HG03575 (cell line): Measurements from ENCODE around the gene NACC1.

ENCODE experiments used
- ATAC-seq: cut with Tn5 transposase; IDR thresholded peaks from one replicate; pipeline ENCODE4 v1.9.1; 2021; ENCODE audit not compliant: unreplicated experiment, insufficient number of reproducible peaks, low FRiP score; ENCODE audit errors: extremely low read depth

NACC1 gene

GRCh38 chr19:13098277-13099072 is 19.6 kb upstream of the NACC1 start:
- ATAC-seq = no peak

- no peak for ATAC-seq
Measured at GRCh38 chr19:13099073-13099999, 18.7 kb upstream of the NACC1 start.

DNA sequence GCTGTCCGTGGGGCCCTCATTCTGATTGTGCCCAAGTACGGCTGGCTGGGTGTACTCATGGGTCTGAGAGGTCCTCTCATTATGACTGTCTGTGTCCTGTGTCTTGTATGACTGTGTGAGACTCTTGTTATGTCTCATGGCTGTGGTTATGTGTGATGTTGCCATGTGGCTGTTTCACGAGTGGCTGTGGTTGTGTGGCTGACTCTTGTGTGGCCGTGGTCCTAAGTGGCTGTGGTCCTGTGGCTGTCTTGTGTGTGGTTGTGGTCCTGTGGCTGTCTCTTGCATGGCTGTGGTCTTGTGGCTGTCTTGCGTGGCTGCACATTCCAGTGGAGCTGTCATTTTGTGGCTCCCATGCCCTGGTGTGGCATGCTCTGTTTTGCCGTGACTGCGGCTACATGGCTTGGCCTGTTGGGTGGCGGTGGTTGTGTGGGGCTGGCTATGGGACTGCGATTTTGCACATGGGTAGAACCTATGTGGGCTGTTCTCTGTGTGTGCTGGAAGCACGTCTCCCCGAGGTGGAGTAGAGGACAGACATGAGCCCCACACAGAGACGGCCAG is 18.0 kb upstream of the NACC1 start:
- ATAC-seq = no peak

- ATAC-seq = no peak
Measured at GRCh38 chr19:13100841-13101589, 17.0 kb upstream of the NACC1 start.

- no peak for ATAC-seq
Measured at GRCh38 chr19:13101590-13102415, 16.3 kb upstream of the NACC1 start.

DNA sequence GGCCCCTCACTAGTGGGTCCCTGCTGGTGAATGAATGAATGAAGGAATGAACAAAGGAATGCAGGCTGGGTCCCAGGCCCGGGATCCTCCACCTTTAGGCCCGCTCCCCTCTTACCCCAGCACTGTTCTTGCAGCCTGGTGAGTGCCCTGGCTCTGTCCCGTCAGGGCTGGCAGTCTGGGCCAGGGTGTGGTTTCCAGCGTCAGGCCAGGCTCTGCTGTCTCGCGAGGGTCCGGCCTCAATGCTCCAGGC is 15.7 kb upstream of the NACC1 start:
- ATAC-seq = no peak

DNA sequence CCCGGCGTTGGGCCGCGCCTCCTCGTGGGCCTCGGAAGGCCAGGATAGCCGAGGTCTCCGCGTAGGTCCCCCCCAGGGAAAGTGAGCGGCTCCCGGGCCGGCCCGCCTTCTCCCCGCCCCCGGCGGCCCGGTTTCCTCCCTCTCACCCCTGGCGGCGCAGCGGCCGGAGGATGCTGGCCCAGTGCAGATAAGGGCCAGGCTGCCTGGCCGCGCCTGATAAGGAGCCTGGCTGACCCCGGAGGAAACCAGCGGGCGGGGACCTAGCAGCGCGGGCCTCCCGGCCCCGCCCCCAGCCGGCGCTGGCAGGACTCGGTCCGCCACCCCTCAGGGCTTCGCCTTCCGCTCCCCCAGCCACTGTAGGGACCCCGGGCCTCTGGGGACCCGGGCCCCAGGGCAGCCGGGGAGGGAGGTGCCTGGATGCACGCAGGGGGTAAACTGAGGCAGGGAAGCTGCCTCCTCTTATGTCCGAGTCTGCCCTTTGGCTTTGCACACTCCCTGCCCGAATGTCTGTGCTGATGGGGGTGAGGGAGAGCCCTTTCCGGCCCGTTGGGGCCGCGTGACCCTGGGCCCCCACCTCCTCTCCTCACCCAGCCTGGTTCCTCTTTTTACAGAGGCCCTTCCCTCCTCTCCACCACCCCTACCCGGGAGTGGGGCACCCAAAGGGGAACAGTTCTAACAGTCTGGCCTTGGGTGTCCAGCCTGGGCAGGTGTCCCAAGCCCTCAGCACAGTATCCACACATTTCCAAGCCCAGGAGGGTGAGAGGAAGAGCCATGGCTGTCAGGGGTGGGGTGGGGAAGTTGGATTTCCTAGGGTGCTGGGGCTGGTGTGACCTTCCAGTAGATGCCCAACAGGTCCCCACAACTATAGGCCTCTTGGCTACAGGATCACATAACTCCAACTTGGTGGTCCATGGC is 15.1 kb upstream of the NACC1 start, which contains the start of gene LYL1:
Gene LYL1, minus strand, starts transcription at position 193 of the 915 bp plus-strand sequence. CDS start 1,687 bp downstream, outside the sequence.
- ATAC-seq = no peak

DNA sequence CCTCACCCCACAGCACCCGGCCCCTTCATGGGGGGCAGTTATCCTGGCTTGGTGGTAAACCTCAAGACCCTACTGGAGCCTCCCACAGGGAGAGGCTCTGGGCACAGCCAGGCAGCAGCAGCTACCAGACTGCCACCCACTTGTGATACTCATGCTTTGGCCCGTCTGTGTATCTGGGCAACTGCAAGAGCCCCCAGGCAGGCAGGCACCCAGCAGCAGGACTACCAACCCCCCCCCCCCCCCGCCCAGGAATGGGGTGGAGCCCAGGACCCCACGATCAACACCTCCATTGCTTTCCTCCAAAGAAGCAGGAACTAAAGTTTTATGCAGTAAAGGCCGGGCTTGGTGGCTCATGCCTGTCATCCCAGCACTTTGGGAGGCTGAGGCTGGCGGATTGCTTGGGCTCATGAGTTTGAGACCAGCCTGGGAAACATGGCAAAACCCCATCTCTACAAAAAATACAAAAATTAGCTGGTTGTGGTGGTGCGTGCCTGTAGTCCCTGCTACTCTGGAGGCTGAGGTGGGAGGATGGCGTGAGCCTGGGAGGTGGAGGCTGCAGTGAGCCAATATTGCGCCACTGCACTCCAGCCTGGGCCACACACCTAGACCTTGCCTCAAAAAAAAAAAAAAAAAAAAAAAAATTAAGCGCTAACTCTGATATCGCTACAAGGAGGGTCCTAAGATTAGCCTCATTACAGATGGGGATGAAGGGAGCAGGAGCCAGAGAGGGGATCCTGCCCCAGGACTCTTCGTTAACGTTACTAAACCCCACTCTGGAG is 14.3 kb upstream of the NACC1 start:
- ATAC-seq = no peak

DNA sequence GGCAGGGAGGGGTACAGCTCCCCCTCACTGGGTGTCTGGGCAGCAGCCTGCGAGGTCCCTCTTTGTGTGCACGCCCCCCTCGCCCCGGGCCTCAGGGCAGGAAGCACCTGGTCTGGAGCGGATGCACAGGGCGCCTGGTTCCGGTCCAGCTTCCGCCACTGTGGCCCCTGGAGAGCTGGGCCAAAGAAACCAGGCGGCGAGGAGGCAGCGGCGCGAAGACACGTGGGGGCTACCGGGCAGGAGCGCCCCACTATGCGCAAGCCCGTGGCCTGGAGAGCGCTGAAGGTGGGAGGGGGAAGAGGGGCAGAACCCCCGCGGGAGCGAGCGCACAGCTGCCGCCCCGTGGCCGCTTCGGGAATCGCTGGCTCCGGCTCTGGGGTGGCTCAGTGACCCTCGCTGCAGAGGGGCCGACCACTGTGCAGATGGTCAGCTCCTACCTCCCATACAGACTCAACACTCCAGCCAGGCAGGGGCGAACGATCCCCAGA is 13.7 kb upstream of the NACC1 start:
- no peak for ATAC-seq

DNA sequence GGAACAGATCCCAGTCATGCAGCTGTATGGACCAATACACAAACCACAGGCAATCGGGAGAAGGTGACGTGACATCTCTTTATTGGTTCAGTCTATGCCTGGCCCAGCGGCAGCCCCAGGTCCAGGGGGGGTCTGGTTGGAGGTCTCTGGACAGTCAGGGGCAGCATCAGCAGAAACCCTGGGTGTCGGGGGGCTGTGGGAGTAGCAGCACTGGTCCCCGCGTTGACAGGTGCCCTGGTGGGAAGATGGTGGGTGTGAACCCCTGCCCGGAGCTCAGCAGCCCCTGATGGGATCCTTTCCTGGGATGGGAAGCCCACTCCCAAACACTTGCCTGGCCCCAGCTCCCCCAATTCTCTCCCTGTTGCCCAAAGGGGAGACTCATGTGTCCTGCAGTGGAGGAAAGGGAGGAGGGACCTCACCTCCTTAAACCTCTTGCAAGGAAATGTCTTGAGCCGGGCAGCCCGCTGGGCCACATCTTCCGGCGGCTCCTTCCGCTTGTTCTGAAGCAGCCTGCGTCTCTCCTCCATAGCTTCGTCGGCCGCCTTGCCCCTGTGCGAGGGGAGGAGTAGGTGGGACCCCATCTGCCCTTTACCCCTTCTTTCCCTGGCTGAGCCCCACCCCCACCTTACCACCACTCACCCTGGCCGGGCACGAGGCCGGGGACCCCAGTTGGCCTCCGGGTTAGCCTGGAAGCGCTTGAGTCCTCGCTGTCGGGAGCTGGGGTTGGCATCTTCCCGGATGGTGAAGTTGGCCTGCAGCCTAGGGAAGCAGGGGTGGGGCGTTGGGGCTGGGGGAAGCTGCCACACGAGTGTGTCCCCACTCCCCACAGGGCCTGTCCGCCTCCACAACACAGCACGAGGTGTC is 13.0 kb upstream of the NACC1 start:
- ATAC-seq = no peak

DNA sequence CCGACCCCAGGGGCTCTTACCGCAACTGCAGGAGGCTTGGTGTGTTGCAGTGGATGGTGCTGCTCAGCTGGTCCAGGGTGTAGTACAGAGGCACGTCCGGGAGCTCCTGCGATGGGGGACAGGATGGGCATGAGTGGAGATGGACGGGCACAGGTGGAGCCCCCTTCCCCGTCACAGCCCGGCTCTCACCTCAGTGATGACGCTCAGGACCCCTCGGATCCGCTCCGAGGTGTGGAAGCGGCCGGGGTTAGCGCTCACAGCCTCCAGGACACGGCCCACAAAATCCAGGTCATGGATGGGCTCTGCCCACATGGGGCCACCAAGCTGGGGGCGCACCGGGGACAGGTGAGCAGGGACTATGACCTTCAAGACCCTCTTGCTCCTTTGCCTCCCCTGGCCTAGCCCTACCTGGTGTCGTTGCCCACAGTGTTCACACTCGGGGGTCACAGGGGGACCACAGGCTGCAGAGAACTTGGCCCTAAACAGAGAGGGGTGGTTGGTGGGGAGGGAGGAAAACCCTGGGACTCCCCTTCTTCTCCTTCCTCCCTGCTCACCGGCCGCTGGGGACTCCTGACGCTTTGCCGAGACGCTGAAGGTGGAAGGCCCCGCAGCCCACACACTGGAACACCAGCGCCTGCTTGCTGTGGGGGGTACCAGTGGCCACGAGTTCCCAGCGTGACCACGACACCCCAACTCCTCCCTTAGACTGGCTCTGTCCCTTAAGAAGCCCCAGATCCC is 8.5 kb upstream of the NACC1 start:
- no peak for ATAC-seq

DNA sequence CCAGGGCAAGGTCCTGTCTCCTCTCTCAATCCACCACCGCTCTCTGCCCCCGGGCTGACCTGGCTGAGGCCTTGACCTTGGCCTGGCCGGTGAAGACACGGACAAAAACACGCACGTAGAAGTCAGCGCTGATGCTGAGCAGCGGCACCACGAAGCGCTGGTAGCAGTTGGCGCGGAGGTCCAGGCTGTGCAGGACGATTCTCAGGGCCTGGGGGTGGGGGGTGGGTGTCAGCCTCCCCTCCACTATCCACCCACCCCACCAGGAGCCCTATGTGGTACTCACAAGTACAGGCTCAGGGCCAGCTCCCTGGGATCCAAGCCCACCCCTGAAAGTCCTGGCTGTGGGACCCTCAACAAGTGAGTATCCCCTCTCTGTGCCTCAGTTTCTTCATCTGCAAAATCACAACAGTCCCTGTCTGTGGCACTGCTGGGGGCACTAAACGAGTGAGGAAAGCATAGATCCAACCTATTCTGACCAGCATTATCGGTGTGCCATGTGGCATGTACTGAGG is 7.9 kb upstream of the NACC1 start:
- no peak for ATAC-seq

DNA sequence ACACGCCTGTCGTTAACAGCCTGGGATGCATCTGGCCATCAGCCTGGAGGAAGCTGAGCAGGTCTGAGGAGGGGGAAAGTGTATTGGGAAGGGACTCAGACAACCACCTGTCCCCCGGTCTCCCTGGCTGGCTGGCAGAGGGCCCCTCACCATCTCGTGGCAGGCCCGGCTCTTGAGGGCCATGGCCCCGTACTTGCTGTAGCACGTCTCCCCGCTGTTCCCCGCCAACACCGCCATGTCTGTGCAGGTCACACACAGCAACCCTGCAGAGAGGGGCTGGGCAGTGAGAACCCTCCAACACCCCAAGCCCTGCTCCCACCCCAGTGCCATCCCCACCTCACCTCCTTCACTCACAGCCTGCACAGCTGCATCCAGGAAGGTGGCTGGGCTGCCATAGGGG is 5.5 kb upstream of the NACC1 start:
- ATAC-seq = no peak

DNA sequence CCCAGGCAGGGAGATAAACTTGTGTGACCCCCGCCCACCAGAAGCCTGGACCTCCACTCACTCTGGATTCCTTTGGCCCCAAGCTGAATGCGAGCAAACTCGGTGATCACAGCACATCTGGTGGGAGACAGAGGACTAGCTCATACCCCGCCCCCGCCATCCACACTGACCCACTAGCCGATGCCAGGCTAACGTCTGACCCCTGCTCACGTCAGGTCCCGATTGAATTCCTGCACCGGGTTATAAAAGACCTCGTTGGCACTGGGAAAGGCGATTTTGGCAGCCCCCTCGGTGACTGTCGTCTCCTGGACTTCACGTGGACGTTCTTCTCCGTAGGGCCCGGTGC is 2.2 kb upstream of the NACC1 start:
- no peak for ATAC-seq
